ENCODE measurements around the gene APMAP. TPM values are rescaled to one million over a fixed set of nuclear protein-coding genes. Genes with fewer than 3 reads are reported as not detected.

Gene APMAP
- total RNA-seq, 1 experiment from 2014 or later: 82.7 TPM

DNA sequence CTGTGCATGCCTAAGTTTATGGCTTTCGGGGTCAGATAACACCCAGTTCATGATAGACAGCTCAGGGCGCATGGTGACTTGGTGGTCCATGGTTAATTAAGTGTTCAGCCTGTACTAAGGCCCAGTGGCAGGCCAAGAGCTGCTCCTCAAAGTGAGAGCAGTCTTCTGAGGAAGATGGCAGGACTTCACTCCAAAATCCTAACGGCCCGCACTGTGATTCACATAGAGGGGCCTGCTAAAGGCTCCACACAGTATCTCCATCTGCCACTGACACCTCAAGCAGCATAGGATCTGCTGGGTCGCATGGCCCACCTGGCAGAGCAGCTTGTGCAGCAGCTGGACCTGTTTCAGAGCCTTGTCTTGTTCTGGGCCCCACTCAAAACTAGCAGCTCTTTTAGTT lies 54.1 kb downstream of the APMAP start:
- RAD21 ChIA-PET (ENCODE audit: low non-redundant PET in 1 of 2, low total read pairs in 2 of 2, uncharacterized antibody in 2 of 2, unreplicated experiment in 2 of 2): no interaction called here

More for the DNA sequence above, 54.1 kb downstream of the APMAP start:
- no peak overlapping the region for H3K4me3 ChIP-seq (replicated peaks in 1 of 2; ENCODE audit: low read depth in 1 of 2, low read length in 2 of 2)
- no peaks in the 10 kb centered on the region for H3K36me3 ChIP-seq (ENCODE audit: control insufficient read depth in 1 of 2, insufficient read depth in 2 of 2, low read length in 2 of 2)
- no peaks in the 10 kb centered on the region for H3K79me2 ChIP-seq (ENCODE audit: insufficient read depth, low read length)
- H2AFZ ChIP-seq (ENCODE audit: low read depth, low read length, poor library complexity, severe bottlenecking): no peak overlapping the region
- intact Hi-C loops (cut with micrococcal nuclease): no loop called here
- ATAC-seq (no peak), DNase-seq (ENCODE audit: low read depth, low spot score) (no peak)
- no peaks in the 10 kb centered on the region for H4K20me1 ChIP-seq (ENCODE audit: insufficient read depth)
- no peaks in the 10 kb centered on the region for H3K4me1 ChIP-seq (ENCODE audit: control insufficient read depth in 1 of 2, insufficient read depth in 2 of 2, low read length in 2 of 2)
- H3K9ac ChIP-seq (ENCODE audit: low read length): no peak overlapping the region
- CTCF ChIA-PET: no interaction called here
- BruUV-seq (replicated peaks): no TSS peak
- H3K9me3 ChIP-seq (ENCODE audit: control insufficient read depth in 1 of 2, insufficient read depth in 1 of 2, low read depth in 1 of 2, low read length in 2 of 2): peaks cover 0 to 5% of the 10 kb centered on the region in 2 experiments; a peak in 1 of 4 replicates
- no peaks in the 10 kb centered on the region for H3K9me2 ChIP-seq (ENCODE audit: insufficient read depth)
- no peak for TF ChIP-seq POLR2A (IDR thresholded peaks at IDR 0.05; ENCODE audit: borderline replicate concordance, extremely low read depth, insufficient read depth, insufficient read length)
- no peak for TF ChIP-seq CBX3 (IDR thresholded peaks at IDR 0.05; ENCODE audit: low read depth)
- TF ChIP-seq TCF7L2 (IDR thresholded peaks at IDR 0.05; ENCODE audit: borderline replicate concordance, extremely low read depth, insufficient read depth, insufficient read length): no peak
- TF ChIP-seq, protein P1, sequence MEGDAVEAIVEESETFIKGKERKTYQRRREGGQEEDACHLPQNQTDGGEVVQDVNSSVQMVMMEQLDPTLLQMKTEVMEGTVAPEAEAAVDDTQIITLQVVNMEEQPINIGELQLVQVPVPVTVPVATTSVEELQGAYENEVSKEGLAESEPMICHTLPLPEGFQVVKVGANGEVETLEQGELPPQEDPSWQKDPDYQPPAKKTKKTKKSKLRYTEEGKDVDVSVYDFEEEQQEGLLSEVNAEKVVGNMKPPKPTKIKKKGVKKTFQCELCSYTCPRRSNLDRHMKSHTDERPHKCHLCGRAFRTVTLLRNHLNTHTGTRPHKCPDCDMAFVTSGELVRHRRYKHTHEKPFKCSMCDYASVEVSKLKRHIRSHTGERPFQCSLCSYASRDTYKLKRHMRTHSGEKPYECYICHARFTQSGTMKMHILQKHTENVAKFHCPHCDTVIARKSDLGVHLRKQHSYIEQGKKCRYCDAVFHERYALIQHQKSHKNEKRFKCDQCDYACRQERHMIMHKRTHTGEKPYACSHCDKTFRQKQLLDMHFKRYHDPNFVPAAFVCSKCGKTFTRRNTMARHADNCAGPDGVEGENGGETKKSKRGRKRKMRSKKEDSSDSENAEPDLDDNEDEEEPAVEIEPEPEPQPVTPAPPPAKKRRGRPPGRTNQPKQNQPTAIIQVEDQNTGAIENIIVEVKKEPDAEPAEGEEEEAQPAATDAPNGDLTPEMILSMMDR (IDR thresholded peaks at IDR 0.05 in 2 of 3, conservative IDR thresholded peaks at IDR 0.05 in 1 of 3; ENCODE audit: borderline replicate concordance in 1 of 3, insufficient read depth in 1 of 3, low read depth in 2 of 3, low read length in 2 of 3): no peak
- no peak for TF ChIP-seq POLR2AphosphoS5 (IDR thresholded peaks at IDR 0.05; ENCODE audit: low read depth, low read length)
- no peak for TF ChIP-seq ZBTB33 (IDR thresholded peaks at IDR 0.05; ENCODE audit: extremely low read depth, insufficient replicate concordance, low read length)
- TF ChIP-seq RAD21 (IDR thresholded peaks at IDR 0.05; ENCODE audit: low read depth): no peak
- no peak for TF ChIP-seq ZFX (IDR thresholded peaks at IDR 0.05)
- TF ChIP-seq, protein P2, sequence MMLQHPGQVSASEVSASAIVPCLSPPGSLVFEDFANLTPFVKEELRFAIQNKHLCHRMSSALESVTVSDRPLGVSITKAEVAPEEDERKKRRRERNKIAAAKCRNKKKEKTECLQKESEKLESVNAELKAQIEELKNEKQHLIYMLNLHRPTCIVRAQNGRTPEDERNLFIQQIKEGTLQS (IDR thresholded peaks at IDR 0.05): no peak
- no peak for TF ChIP-seq MAX (IDR thresholded peaks at IDR 0.05)
- TF ChIP-seq REST (IDR thresholded peaks at IDR 0.05; ENCODE audit: low read depth): no peak
- no peak for TF ChIP-seq EZH2 (IDR thresholded peaks at IDR 0.05)
- TF ChIP-seq ZNF274 (IDR thresholded peaks at IDR 0.05; ENCODE audit: low read depth, low read length): no peak
- H3K27ac ChIP-seq (ENCODE audit: low read depth, low read length): no peak overlapping the region
- POLR2A ChIA-PET: no interaction called here
- H3K4me2 ChIP-seq (ENCODE audit: low read length): no peak overlapping the region
- no peaks in the 10 kb centered on the region for H3K27me3 ChIP-seq (ENCODE audit: insufficient read depth, low read length)
